ENCODE measurements around the gene CCDC187. TPM values are rescaled to one million over a fixed set of nuclear protein-coding genes. Genes with fewer than 3 reads are reported as not detected.
A peak's percentile ranks its signal among the peaks of the same experiment; 100 is the strongest.

Gene CCDC187
- total RNA-seq, 1 donor from 2014 or later, result not detected

- H3K4me2 ChIP-seq, result no peak overlapping the region
- H3F3A ChIP-seq (ENCODE audit: low read depth), result peaks cover 4% of the 10 kb centered on the region
- no peak overlapping the region for H3K4me3 ChIP-seq
- Mint-ChIP-seq H3K9me3 (no peaks in the 10 kb centered on the region), H3K27me3 (ENCODE audit: insufficient read depth, low read depth) (peaks cover 16% of the 10 kb centered on the region), H3K4me1 (peaks cover 27% of the 10 kb centered on the region), H3K4me3 (no peak overlapping the region), H3K36me3 (no peaks in the 10 kb centered on the region), H3K27ac (peak overlapping the region; percentile 22)
- peaks cover 2% of the 10 kb centered on the region for H3K79me2 ChIP-seq (ENCODE audit: low read depth)
- H3K27ac ChIP-seq, result no peak overlapping the region
- peaks cover 9% of the 10 kb centered on the region for H3K27me3 ChIP-seq
- no peaks in the 10 kb centered on the region for H3K36me3 ChIP-seq
- no peak for TF ChIP-seq CTCF (IDR thresholded peaks at IDR 0.05)
- no peak for TF ChIP-seq EZH2phosphoT487 (IDR thresholded peaks at IDR 0.05)
- H2AFZ ChIP-seq (replicated peaks), result no peak overlapping the region
- H3K9me3 ChIP-seq (ENCODE audit: low read depth), result no peaks in the 10 kb centered on the region
- DNase-seq (ENCODE audit: low spot score), result no peak
- H3K4me1 ChIP-seq, result peaks cover 10% of the 10 kb centered on the region
- H3K9ac ChIP-seq, result no peak overlapping the region
- peaks cover 3% of the 10 kb centered on the region for H4K20me1 ChIP-seq (ENCODE audit: low read depth)
Measured at GRCh38 chr9:136249877-136250559, 53.9 kb downstream of the CCDC187 start.

- H3K4me3 ChIP-seq, result no peak overlapping the region
- H3K79me2 ChIP-seq (ENCODE audit: low read depth), result peaks cover 10% of the 10 kb centered on the region
- no peak overlapping the region for H3K27ac ChIP-seq
- TF ChIP-seq EZH2phosphoT487 (IDR thresholded peaks at IDR 0.05) (no peak), EZH2 (IDR thresholded peaks at IDR 0.05) (no peak), CTCF (IDR thresholded peaks at IDR 0.05) (no peak)
- no peak for DNase-seq (ENCODE audit: low spot score)
- H4K20me1 ChIP-seq (ENCODE audit: low read depth), result peaks cover 11% of the 10 kb centered on the region
- peaks cover 9% of the 10 kb centered on the region for H3K27me3 ChIP-seq
- no peaks in the 10 kb centered on the region for H3K36me3 ChIP-seq
- peaks cover 18% of the 10 kb centered on the region for H3K4me1 ChIP-seq
- H3K27ac Mint-ChIP-seq, result no peak overlapping the region
- H3K9me3 Mint-ChIP-seq, result no peaks in the 10 kb centered on the region
- H3K4me2 ChIP-seq, result no peak overlapping the region
- H3K4me3 Mint-ChIP-seq, result no peak overlapping the region
- H3F3A ChIP-seq (ENCODE audit: low read depth), result peaks cover 10% of the 10 kb centered on the region
- peaks cover 35% of the 10 kb centered on the region for H3K4me1 Mint-ChIP-seq
- no peaks in the 10 kb centered on the region for H3K36me3 Mint-ChIP-seq
- H3K9me3 ChIP-seq (ENCODE audit: low read depth), result no peaks in the 10 kb centered on the region
- H3K9ac ChIP-seq, result no peak overlapping the region
- no peak overlapping the region for H2AFZ ChIP-seq (replicated peaks)
- peaks cover 17% of the 10 kb centered on the region for H3K27me3 Mint-ChIP-seq (ENCODE audit: insufficient read depth, low read depth)
Measured at GRCh38 chr9:136248951-136249876, 54.7 kb downstream of the CCDC187 start.

GRCh38 chr9:136247947-136248637 is 55.8 kb downstream of the CCDC187 start:
- peak; percentile 46 for DNase-seq (ENCODE audit: low spot score)
- H3K36me3 Mint-ChIP-seq, result no peaks in the 10 kb centered on the region
- Histone ChIP-seq H2AFZ (replicated peaks) (peak overlapping the region; percentile 13), H3K4me2 (no peak overlapping the region), H3F3A (ENCODE audit: low read depth) (peaks cover 13% of the 10 kb centered on the region), H3K27me3 (peaks cover 9% of the 10 kb centered on the region), H3K4me1 (peaks cover 26% of the 10 kb centered on the region), H3K9me3 (ENCODE audit: low read depth) (no peaks in the 10 kb centered on the region), H3K4me3 (no peak overlapping the region), H3K27ac (no peak overlapping the region), H3K79me2 (ENCODE audit: low read depth) (peaks cover 21% of the 10 kb centered on the region), H4K20me1 (ENCODE audit: low read depth) (peaks cover 22% of the 10 kb centered on the region), H3K36me3 (no peaks in the 10 kb centered on the region), H3K9ac (no peak overlapping the region)
- TF ChIP-seq CTCF (IDR thresholded peaks at IDR 0.05) (no peak), EZH2phosphoT487 (IDR thresholded peaks at IDR 0.05) (no peak), EZH2 (IDR thresholded peaks at IDR 0.05) (no peak)
- no peak overlapping the region for H3K27ac Mint-ChIP-seq
- H3K27me3 Mint-ChIP-seq (ENCODE audit: insufficient read depth, low read depth), result peaks cover 17% of the 10 kb centered on the region
- H3K9me3 Mint-ChIP-seq, result no peaks in the 10 kb centered on the region
- peak overlapping the region; percentile 65 for H3K4me3 Mint-ChIP-seq
- H3K4me1 Mint-ChIP-seq, result peaks cover 46% of the 10 kb centered on the region
